Heart left ventricle (tissue), 13 donors: ENCODE measurements around the gene GLYAT.

ENCODE experiments used
- POLR2A ChIP-seq, 2 donors: fragments of 450-650 bp; IDR thresholded peaks; one replicate each; pipeline ENCODE4 v1.6.1; 2017; ENCODE audit warnings: antibody characterized with exemption in 2 of 2, mild to moderate bottlenecking in 2 of 2, moderate library complexity in 2 of 2
- TF ChIP-seq, protein P1 (sequence below), 12 donors: fragments of 200-600 bp; sonication (generic) in 4 of 12; IDR thresholded peaks; one replicate each; pipeline versions ENCODE4 v1.5.0 to v1.8.0; 2018 to 2022; ENCODE audit warnings: antibody characterized with exemption in 12 of 12, mild to moderate bottlenecking in 5 of 12
- donor health status: ischemic (EF 13 %, LVEDD 7.1; RV severe dilation, severe dysfunction).
- donor health status: DM: no; HTN: yes; CAD: no.
- donor health status: DM: no; HTN: no; CAD: no.
- donor health status: ischemic (EF 25% LVEDD 6.9; RV normal size, moderate dysfunction).
- donor health status: ischemic (EF 25% LVEDD 5.7; RV mildly dilated, moderate dysfunction).
- donor health status: ischemic (EF 35%, LVEDD 5.7; RV mildly dilated, moderate dysfunction).
- donor health status: nonischemic (EF 11% LVEDD 7.7; RV severe dilation, severe dysfunction).
- donor health status: DM: yes; HTN: yes; CAD: no.
- donor health status: PGD.
- donor health status: ischemic (EF 29% LVEDD 5.4; RV normal size, mild dysfunction).
- donor health status: nonischemic (EF 23%, LVEDD 6.1; RV moderate dilation, normal function).

- TF ChIP-seq, protein P1, sequence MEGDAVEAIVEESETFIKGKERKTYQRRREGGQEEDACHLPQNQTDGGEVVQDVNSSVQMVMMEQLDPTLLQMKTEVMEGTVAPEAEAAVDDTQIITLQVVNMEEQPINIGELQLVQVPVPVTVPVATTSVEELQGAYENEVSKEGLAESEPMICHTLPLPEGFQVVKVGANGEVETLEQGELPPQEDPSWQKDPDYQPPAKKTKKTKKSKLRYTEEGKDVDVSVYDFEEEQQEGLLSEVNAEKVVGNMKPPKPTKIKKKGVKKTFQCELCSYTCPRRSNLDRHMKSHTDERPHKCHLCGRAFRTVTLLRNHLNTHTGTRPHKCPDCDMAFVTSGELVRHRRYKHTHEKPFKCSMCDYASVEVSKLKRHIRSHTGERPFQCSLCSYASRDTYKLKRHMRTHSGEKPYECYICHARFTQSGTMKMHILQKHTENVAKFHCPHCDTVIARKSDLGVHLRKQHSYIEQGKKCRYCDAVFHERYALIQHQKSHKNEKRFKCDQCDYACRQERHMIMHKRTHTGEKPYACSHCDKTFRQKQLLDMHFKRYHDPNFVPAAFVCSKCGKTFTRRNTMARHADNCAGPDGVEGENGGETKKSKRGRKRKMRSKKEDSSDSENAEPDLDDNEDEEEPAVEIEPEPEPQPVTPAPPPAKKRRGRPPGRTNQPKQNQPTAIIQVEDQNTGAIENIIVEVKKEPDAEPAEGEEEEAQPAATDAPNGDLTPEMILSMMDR (IDR thresholded peaks at IDR 0.05), result no peak
- no peak for TF ChIP-seq POLR2A (IDR thresholded peaks at IDR 0.05)
Observed at GRCh38 chr11:58770166-58770565, 38.4 kb upstream of the GLYAT start.
